BJ (cell line): ENCODE measurements around the gene RABL2B. TPM values are rescaled to one million over a fixed set of nuclear protein-coding genes. Genes with fewer than 3 reads are reported as not detected.

ENCODE experiments used
- CTCF ChIA-PET: fragments of 350-600 bp; formaldehyde crosslinking; extraction: SDS; loops from one replicate; lab custom pipeline; 2021; ENCODE audit warnings: antibody characterized with exemption, inconsistent platforms; lab: Yijun Ruan, JAX
- POLR2A ChIA-PET: fragments of 300-600 bp; sonication (Branson Sonifier 250); formaldehyde crosslinking; extraction: SDS; loops from one replicate; lab custom pipeline; 2021; ENCODE audit warnings: antibody characterized with exemption; lab: Charles Lee
- DNase-seq: peaks from one replicate; pipeline ENCODE4 v3.0.0-alpha.2; 2011; ENCODE audit warnings: low read depth
- H3K27me3 ChIP-seq: 2 replicates; pipeline ENCODE4 v1.6.0; 2011; ENCODE audit warnings: low read length; ENCODE audit not compliant: control insufficient read depth, insufficient read depth
- H3K36me3 ChIP-seq: 2 replicates; pipeline ENCODE4 v1.5.1; 2011; ENCODE audit warnings: low read length; ENCODE audit not compliant: control insufficient read depth, insufficient read depth
- H3K4me3 ChIP-seq: 2 replicates; pipeline ENCODE4 v1.5.1; 2011; ENCODE audit warnings: low read depth, mild to moderate bottlenecking, control low read depth, low read length
- polyA plus RNA-seq: library from polyadenylated mRNA; depleted of rRNA; stranded (reverse); fragments of >200 nt; gene quantifications from 2 replicates; pipeline ENCODE4 v1.2.3, GENCODE V29; 2011
- TF ChIP-seq, protein P1 (sequence below): IDR thresholded peaks from 2 replicates; pipeline ENCODE4 v1.5.1; 2011; ENCODE audit warnings: low read depth, mild to moderate bottlenecking, control low read depth, inconsistent platforms, low read length, moderate library complexity; ENCODE audit not compliant: insufficient read depth

RABL2B gene
- polyA plus RNA-seq, 1 experiment: 41.6 TPM

DNA sequence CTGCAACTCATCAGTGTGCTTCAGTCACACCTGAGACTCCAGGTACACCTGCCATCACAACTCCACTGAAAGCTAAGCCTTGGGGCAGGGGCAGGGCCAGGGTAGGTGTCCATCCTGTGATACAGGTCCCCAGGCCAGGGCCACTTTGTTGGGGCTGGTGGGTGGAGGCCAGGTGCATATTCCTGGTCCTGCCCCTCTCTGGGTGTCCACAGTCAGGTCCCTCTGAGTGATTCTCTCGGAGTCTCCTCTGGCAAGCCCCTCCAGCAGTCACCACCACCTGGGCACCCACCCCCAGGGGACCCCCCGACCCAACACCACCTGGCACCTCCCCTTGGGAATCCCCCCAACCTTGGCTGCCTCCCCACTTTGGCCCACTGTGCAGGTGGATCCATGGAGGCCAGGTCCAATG lies 54.9 kb downstream of the RABL2B start:
- Histone ChIP-seq H3K4me3 (no peak overlapping the region), H3K27me3 (no peaks in the 10 kb centered on the region; the same call in 1 of the 2 replicates), H3K36me3 (no peaks in the 10 kb centered on the region)
- TF ChIP-seq, protein P1, sequence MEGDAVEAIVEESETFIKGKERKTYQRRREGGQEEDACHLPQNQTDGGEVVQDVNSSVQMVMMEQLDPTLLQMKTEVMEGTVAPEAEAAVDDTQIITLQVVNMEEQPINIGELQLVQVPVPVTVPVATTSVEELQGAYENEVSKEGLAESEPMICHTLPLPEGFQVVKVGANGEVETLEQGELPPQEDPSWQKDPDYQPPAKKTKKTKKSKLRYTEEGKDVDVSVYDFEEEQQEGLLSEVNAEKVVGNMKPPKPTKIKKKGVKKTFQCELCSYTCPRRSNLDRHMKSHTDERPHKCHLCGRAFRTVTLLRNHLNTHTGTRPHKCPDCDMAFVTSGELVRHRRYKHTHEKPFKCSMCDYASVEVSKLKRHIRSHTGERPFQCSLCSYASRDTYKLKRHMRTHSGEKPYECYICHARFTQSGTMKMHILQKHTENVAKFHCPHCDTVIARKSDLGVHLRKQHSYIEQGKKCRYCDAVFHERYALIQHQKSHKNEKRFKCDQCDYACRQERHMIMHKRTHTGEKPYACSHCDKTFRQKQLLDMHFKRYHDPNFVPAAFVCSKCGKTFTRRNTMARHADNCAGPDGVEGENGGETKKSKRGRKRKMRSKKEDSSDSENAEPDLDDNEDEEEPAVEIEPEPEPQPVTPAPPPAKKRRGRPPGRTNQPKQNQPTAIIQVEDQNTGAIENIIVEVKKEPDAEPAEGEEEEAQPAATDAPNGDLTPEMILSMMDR: no peak
- ChIA-PET CTCF (no interaction called here), POLR2A (no interaction called here)
- no peak for DNase-seq

DNA sequence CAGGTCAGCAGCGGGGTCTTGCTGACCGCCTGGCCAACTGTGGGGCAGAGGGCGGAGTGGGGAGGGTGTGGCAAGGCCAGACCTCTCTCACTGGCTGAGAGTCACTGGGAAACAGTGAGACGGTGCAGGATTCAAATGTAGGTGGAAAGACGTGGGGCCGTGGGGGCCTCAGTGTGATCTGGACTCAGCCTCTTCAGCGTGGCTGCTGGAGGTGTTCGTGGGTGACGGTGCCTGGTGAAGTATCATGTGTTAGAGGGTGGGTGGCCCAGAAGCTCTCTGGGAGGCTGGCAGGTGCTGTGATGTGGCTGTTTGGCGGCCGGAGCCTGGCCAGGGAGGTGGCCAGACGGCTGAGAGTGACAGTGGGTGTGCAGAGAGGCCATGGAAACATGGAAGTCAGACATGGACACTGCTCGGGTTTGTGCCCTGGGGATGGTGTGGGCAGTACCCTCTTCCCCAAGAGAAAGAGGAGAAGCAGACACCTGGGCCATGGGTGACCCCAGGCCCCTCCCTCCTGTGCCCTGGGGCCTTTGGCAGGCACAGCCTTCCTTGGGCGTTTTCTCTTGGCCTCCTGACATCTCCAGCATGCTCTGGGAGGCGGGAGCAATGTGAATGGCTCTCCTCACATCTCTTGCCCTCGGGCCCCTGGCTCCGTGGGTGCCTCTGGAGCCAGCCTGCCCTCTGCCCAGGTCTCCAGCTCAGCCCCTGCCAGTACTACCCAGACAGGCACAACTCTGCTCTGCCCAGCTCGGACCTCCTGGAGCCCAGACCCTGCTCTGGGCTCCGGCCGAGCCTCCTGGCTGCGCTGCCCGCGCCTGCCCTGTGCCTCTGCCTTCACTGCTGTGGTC lies 55.5 kb downstream of the RABL2B start:
- H3K36me3 ChIP-seq: no peaks in the 10 kb centered on the region
- no peak for DNase-seq
- TF ChIP-seq, protein P1: no peak
- no peaks in the 10 kb centered on the region; the same call in 1 of the 2 replicates for H3K27me3 ChIP-seq
- no peak overlapping the region for H3K4me3 ChIP-seq
- ChIA-PET POLR2A (no interaction called here), CTCF (no interaction called here)

DNA sequence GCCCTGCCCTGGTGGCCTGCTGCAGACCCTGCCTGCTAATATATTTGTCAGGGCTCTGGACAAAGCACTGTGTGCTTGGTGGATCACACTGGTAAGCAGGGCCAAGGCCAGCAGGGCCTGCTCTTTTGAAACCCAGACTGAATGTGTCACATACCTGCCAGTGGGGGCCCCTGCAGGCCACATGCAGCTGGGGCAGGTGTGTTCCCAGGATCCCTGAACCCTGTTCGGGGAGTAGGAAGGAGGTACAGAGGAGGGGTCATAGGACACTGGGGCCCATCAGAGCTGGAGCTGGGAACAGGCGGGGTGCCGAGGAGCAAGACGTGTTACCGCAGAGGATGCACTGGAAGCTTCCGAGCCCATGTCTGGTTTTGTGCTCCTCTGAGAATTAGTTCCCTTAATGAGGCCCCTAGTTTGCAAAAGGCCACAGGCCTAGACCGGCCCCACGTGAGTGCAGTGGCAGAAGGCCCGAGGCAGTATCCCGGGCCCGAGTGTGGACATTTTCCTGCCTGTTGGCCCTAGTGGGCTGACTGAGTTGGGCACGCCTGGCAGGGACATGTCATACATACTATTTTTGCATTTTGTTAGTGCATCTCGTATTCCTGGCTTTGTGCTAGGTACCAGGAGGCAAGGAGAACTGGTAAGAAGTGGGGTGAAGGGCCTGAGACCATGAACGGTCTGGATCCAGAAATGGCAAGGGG lies 56.6 kb downstream of the RABL2B start:
- ChIA-PET CTCF (no interaction called here), POLR2A (no interaction called here)
- no peak for DNase-seq
- no peaks in the 10 kb centered on the region for H3K36me3 ChIP-seq
- TF ChIP-seq, protein P1: no peak
- no peak overlapping the region for H3K4me3 ChIP-seq
- no peaks in the 10 kb centered on the region; the same call in 1 of the 2 replicates for H3K27me3 ChIP-seq

DNA sequence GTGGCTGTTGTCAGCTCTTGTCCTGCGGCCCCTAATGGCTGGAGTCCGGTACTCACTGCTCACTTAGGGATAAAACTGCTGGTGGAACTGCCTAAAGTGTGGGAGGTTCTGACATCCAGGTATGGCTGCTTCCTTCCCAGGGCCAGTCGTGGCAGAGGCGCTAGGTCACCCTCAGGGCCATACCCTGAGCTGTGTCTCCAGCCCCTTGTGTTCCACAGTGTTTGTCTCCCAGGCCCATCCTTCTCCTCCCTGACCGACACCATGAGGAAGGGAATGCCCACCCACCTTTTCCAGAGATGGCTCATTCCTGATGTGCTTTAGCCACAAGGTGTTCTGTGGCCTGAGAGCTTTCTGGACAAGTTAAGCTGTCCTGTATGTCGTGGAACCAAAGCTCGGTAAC lies 57.8 kb downstream of the RABL2B start:
- Histone ChIP-seq H3K4me3 (no peak overlapping the region), H3K36me3 (no peaks in the 10 kb centered on the region), H3K27me3 (peaks cover 2% of the 10 kb centered on the region; the same call in 1 of the 2 replicates)
- TF ChIP-seq, protein P1: no peak
- ChIA-PET CTCF (no interaction called here), POLR2A (no interaction called here)
- no peak for DNase-seq

DNA sequence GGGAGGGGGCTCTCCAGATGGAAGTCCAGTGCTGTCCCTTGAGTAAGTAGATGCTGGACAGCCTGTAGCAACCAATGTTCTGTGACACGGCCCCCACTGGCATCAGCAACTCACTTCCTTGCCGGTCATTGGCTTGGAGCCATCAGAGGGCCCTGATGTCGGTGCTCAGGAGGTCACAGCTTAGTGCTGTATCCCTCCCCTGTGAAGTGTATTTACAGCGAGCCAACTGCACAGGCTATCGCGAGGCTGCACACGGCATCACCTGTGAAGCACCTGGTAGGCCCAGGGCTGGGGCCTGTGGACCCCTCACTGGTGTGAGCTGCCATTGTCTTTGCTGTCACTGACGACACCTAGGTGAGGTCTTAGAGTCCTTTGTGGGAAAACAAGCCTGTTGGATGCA lies 58.8 kb downstream of the RABL2B start:
- peaks cover 2% of the 10 kb centered on the region; the same call in 1 of the 2 replicates for H3K27me3 ChIP-seq
- H3K36me3 ChIP-seq: no peaks in the 10 kb centered on the region
- DNase-seq: no peak
- CTCF ChIA-PET: interaction anchor here (0.5 kb wide), 1 partner anchor 313 kb away, joined by 3 read pairs; no protein-coding TSS in a partner anchor
- POLR2A ChIA-PET: no interaction called here
- no peak overlapping the region for H3K4me3 ChIP-seq
- TF ChIP-seq, protein P1: no peak
